ENCODE results near the gene C17orf100. TPM values are rescaled to one million over a fixed set of nuclear protein-coding genes. Genes with fewer than 3 reads are reported as not detected.

The C17orf100 gene
- total RNA-seq, 3 donors from 2014 or later = 0.90 to 1.8 (median 1.1) TPM

DNA sequence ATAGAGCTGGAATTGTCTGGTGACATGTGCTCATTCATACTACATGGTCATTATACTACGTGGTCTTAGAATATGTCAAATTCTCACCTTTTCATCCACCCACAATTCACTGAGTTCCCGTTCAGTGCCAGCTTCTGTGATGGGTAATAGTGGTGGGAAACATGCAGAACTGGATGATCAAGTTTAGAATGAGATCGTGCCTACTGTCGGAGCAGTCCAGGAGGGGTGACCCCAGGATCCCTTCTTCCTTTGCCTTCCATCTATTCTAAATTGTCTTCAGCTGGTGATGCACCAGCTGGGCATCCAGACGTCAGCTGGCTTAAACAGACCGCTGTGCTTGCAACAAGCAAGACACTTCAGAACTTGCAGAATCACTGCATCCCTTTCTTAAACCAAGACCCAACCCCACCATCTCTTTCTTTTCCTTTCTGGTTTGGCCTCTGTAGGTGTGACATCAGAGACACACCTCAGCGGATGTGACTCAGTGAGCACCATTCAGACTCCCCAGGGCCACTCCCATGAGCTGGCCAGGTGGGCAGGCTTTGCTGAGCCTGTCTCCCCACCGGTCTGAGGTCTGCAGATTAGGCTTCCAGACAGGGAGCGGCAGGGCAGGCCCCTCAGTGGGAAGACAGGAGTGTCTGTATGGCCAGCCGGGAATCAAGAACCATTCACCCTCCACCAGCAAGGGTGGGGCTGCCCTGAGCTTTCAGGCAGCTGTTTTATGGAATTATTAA, 18.1 kb downstream of the C17orf100 start:
- ATAC-seq (no peak), DNase-seq (no peak)
- H3K4me1 Mint-ChIP-seq (ENCODE audit: low read depth) = peaks cover 9% of the 10 kb centered on the region
- H3K27me3 Mint-ChIP-seq (ENCODE audit: low read depth) = no peaks in the 10 kb centered on the region
- H3K4me3 Mint-ChIP-seq = no peak overlapping the region
- H3K9me3 Mint-ChIP-seq = no peaks in the 10 kb centered on the region
- no peaks in the 10 kb centered on the region for H3K36me3 Mint-ChIP-seq (ENCODE audit: insufficient read depth)

- no peaks in the 10 kb centered on the region for H3K36me3 Mint-ChIP-seq (ENCODE audit: insufficient read depth)
- H3K27me3 Mint-ChIP-seq (ENCODE audit: low read depth) = no peaks in the 10 kb centered on the region
Measured at GRCh38 chr17:6670571-6670970, 19.0 kb downstream of the C17orf100 start.

DNA sequence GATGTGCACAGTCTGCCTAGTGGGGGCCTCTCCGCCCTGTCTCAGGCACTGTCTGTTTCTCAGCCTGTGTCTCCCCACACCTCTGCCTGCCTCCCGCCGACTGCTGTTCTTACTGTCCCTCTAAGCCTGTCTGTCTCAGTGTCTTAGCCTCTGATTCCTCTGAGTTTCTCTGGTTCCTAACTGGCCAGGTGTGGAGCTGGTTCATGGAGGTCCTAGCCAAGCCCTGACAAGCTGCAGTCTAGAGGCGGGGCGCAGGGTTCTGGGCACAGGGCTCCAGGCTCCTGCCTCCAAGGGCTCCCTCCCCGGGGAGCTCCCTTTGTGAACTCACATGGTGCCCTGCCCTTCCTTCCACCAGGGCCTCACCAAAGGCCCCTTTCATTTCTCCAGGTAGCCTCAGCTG, 19.4 kb downstream of the C17orf100 start:
- Mint-ChIP-seq H3K4me3 (no peak overlapping the region), H3K4me1 (ENCODE audit: low read depth) (peaks cover 8% of the 10 kb centered on the region), H3K36me3 (ENCODE audit: insufficient read depth) (no peaks in the 10 kb centered on the region), H3K27me3 (ENCODE audit: low read depth) (no peaks in the 10 kb centered on the region), H3K9me3 (no peaks in the 10 kb centered on the region)
- ATAC-seq (no peak), DNase-seq (no peak)

More at GRCh38 chr17:6670571-6670970, 19.0 kb downstream of the C17orf100 start:
- no peaks in the 10 kb centered on the region for H3K9me3 Mint-ChIP-seq
- peaks cover 9% of the 10 kb centered on the region for H3K4me1 Mint-ChIP-seq (ENCODE audit: low read depth)
- no peak overlapping the region for H3K4me3 Mint-ChIP-seq
- ATAC-seq = no peak
- no peak for DNase-seq

- no peak for DNase-seq
- Mint-ChIP-seq H3K4me1 (ENCODE audit: low read depth) (peaks cover 5% of the 10 kb centered on the region), H3K4me3 (no peak overlapping the region), H3K9me3 (no peaks in the 10 kb centered on the region), H3K36me3 (ENCODE audit: insufficient read depth) (no peaks in the 10 kb centered on the region), H3K27me3 (ENCODE audit: low read depth) (no peaks in the 10 kb centered on the region)
- no peak for ATAC-seq
Measured at GRCh38 chr17:6671431-6671830, 19.9 kb downstream of the C17orf100 start.

- H3K4me3 Mint-ChIP-seq = no peak overlapping the region
- ATAC-seq (no peak), DNase-seq (no peak)
- H3K9me3 Mint-ChIP-seq = no peaks in the 10 kb centered on the region
- H3K4me1 Mint-ChIP-seq (ENCODE audit: low read depth) = peaks cover 3% of the 10 kb centered on the region
- H3K36me3 Mint-ChIP-seq (ENCODE audit: insufficient read depth) = no peaks in the 10 kb centered on the region
- peaks cover 11% of the 10 kb centered on the region for H3K27me3 Mint-ChIP-seq (ENCODE audit: low read depth)
Measured at GRCh38 chr17:6674586-6674985, 23.0 kb downstream of the C17orf100 start.

- Mint-ChIP-seq H3K9me3 (no peaks in the 10 kb centered on the region), H3K27me3 (ENCODE audit: low read depth) (peaks cover 17% of the 10 kb centered on the region), H3K36me3 (ENCODE audit: insufficient read depth) (no peaks in the 10 kb centered on the region), H3K4me3 (no peak overlapping the region), H3K4me1 (ENCODE audit: low read depth) (peaks cover 3% of the 10 kb centered on the region)
- no peak for DNase-seq
- no peak for ATAC-seq
Measured at GRCh38 chr17:6675201-6675825, 23.8 kb downstream of the C17orf100 start.

DNA sequence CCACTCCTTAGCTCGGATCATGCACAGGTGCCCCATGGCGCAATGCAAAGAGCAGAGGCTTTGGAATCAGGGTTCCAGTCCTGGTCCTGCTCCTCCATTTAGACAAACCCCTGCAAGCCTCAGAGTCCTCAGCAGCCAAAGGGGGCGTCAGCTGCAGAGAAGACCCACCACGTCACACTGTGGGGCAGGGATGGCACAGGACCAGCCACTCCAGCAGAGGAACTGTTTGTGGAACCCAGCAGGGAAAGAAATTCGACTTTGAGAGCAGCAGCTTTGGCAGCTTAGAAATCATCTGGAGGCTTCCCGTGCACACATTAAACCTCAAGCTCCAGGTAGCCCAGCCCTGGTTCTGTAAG, 25.2 kb downstream of the C17orf100 start:
- Mint-ChIP-seq H3K36me3 (ENCODE audit: insufficient read depth) (no peaks in the 10 kb centered on the region), H3K4me3 (no peak overlapping the region), H3K27me3 (ENCODE audit: low read depth) (peaks cover 26% of the 10 kb centered on the region), H3K9me3 (no peaks in the 10 kb centered on the region), H3K4me1 (ENCODE audit: low read depth) (peaks cover 3% of the 10 kb centered on the region)
- DNase-seq = no peak
- ATAC-seq = no peak

- no peak for DNase-seq
- Mint-ChIP-seq H3K4me3 (no peak overlapping the region), H3K36me3 (ENCODE audit: insufficient read depth) (no peaks in the 10 kb centered on the region), H3K9me3 (no peaks in the 10 kb centered on the region), H3K27me3 (ENCODE audit: low read depth) (peaks cover 31% of the 10 kb centered on the region), H3K4me1 (ENCODE audit: low read depth) (peaks cover 3% of the 10 kb centered on the region)
- peak; percentile 32 to 67 for ATAC-seq
Measured at GRCh38 chr17:6677158-6677831, 25.7 kb downstream of the C17orf100 start.

DNA sequence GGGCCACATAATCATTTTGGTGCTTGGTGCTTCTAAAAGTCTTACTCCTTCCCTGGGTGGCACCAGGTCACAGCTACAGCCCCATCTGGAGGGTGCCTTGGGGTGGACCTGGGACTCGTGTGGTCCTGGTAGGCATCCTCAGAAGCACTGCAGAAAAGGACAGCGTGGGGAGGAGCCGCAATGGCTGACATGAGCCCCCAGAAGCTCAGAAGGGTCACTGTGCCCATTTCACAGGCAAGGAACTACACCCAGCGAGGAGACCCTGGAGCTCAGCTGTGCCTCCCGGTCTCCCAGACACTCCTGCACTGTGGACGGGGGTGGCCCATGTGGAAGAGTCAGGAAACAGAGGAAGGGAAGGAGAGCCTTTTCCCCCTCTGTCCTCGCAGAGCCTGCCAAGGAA, 26.4 kb downstream of the C17orf100 start:
- DNase-seq (no peak), ATAC-seq (no peak)
- Mint-ChIP-seq H3K36me3 (ENCODE audit: insufficient read depth) (no peaks in the 10 kb centered on the region), H3K9me3 (no peaks in the 10 kb centered on the region), H3K27me3 (ENCODE audit: low read depth) (peaks cover 33% of the 10 kb centered on the region), H3K4me1 (ENCODE audit: low read depth) (peaks cover 3% of the 10 kb centered on the region), H3K4me3 (no peak overlapping the region)

DNA sequence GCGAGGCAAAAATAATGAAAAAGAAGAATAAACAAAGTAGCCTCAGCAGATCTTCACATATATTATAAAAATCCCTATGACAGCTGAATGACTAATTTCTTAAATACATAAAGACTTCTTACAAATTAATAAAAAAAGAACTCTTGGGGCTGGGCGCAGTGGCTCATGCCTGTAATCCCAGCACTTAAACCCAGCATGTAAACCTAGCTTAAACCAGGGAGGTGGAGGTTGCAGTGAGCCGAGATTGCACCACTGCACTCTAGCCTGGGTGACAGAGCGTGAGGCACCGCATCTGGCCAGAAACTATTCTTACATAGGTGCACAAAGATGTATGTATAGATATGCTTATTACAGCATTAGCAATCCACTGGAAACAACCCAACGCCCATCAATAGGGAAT, 27.7 kb downstream of the C17orf100 start:
- no peaks in the 10 kb centered on the region for H3K36me3 Mint-ChIP-seq (ENCODE audit: insufficient read depth)
- H3K4me1 Mint-ChIP-seq (ENCODE audit: low read depth) = peaks cover 3% of the 10 kb centered on the region
- no peak for DNase-seq
- H3K9me3 Mint-ChIP-seq = no peaks in the 10 kb centered on the region
- peaks cover 33% of the 10 kb centered on the region for H3K27me3 Mint-ChIP-seq (ENCODE audit: low read depth)
- no peak overlapping the region for H3K4me3 Mint-ChIP-seq
- no peak for ATAC-seq

GRCh38 chr17:6681176-6681575, 29.6 kb downstream of the C17orf100 start:
- Mint-ChIP-seq H3K9me3 (no peaks in the 10 kb centered on the region), H3K4me1 (ENCODE audit: low read depth) (peaks cover 3% of the 10 kb centered on the region), H3K27me3 (ENCODE audit: low read depth) (peaks cover 39% of the 10 kb centered on the region), H3K4me3 (no peak overlapping the region), H3K36me3 (ENCODE audit: insufficient read depth) (no peaks in the 10 kb centered on the region)
- ATAC-seq (no peak), DNase-seq (no peak)

- no peaks in the 10 kb centered on the region for H3K9me3 Mint-ChIP-seq
- H3K4me1 Mint-ChIP-seq (ENCODE audit: low read depth) = peaks cover 3% of the 10 kb centered on the region
- peaks cover 39% of the 10 kb centered on the region for H3K27me3 Mint-ChIP-seq (ENCODE audit: low read depth)
- H3K36me3 Mint-ChIP-seq (ENCODE audit: insufficient read depth) = no peaks in the 10 kb centered on the region
- no peak for ATAC-seq
- DNase-seq = no peak
- no peak overlapping the region for H3K4me3 Mint-ChIP-seq
Measured at GRCh38 chr17:6681671-6682070, 30.1 kb downstream of the C17orf100 start.

GRCh38 chr17:6682339-6682738, 30.8 kb downstream of the C17orf100 start:
- no peak overlapping the region for H3K4me3 Mint-ChIP-seq
- DNase-seq (no peak), ATAC-seq (no peak)
- peaks cover 3% of the 10 kb centered on the region for H3K4me1 Mint-ChIP-seq (ENCODE audit: low read depth)
- H3K9me3 Mint-ChIP-seq = no peaks in the 10 kb centered on the region
- H3K36me3 Mint-ChIP-seq (ENCODE audit: insufficient read depth) = no peaks in the 10 kb centered on the region
- peaks cover 39% of the 10 kb centered on the region for H3K27me3 Mint-ChIP-seq (ENCODE audit: low read depth)

- Mint-ChIP-seq H3K36me3 (ENCODE audit: insufficient read depth) (no peaks in the 10 kb centered on the region), H3K4me1 (ENCODE audit: low read depth) (no peaks in the 10 kb centered on the region), H3K4me3 (no peak overlapping the region), H3K27me3 (ENCODE audit: low read depth) (peaks cover 41% of the 10 kb centered on the region), H3K9me3 (no peaks in the 10 kb centered on the region)
- ATAC-seq = no peak
- DNase-seq = no peak
Measured at GRCh38 chr17:6683081-6683684, 31.6 kb downstream of the C17orf100 start.
